HEK293T (cell line): ENCODE measurements around the gene MYO5B.

Experiments used
- CTBP1 ChIP-seq: fragments of 450-650 bp; IDR thresholded peaks from 2 replicates; pipeline ENCODE4 v1.6.1; 2016; ENCODE audit warnings: borderline replicate concordance
- ELF4 ChIP-seq: fragments of 450-650 bp; IDR thresholded peaks from 2 replicates; pipeline ENCODE4 v1.6.1; 2017; ENCODE audit warnings: antibody characterized with exemption
- FOXK2 ChIP-seq: fragments of 450-650 bp; IDR thresholded peaks from 2 replicates; pipeline ENCODE4 v1.6.1; 2016; ENCODE audit warnings: mild to moderate bottlenecking
- TARDBP ChIP-seq: fragments of 450-650 bp; IDR thresholded peaks from 2 replicates; pipeline ENCODE4 v1.6.1; 2016

DNA sequence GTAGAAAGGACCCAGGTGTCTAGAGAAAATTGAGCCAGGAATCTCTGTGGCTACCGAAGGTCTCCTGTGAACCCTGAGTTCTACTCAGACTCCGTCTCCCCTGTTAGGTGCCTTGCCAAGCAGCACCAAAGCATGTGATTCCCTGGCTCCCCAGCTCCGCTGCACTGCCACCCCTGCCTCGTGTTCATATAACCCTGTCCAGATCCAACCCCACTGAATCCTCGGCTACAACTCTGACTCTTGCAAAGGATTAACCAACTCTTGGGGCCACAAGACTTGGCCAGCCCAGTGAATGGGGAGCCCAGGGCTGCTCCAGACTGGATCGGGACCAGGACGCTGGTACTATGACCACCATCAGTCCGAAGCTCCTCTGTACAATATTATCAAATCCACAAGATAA, 344.3 kb downstream of the MYO5B start:
- TF ChIP-seq ELF4 (no peak), TARDBP (no peak), FOXK2 (no peak), CTBP1 (no peak)
